Fibroblast of peridontal ligament (primary cell): ENCODE data around the gene PARM1.
A peak's percentile ranks its signal among the peaks of the same experiment; 100 is the strongest.

Experiments used
- DNase-seq: peaks from one replicate; pipeline ENCODE4 v3.0.0-alpha.2; 2010; ENCODE audit errors: extremely low read depth

The PARM1 gene, protein sequence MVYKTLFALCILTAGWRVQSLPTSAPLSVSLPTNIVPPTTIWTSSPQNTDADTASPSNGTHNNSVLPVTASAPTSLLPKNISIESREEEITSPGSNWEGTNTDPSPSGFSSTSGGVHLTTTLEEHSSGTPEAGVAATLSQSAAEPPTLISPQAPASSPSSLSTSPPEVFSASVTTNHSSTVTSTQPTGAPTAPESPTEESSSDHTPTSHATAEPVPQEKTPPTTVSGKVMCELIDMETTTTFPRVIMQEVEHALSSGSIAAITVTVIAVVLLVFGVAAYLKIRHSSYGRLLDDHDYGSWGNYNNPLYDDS

DNA sequence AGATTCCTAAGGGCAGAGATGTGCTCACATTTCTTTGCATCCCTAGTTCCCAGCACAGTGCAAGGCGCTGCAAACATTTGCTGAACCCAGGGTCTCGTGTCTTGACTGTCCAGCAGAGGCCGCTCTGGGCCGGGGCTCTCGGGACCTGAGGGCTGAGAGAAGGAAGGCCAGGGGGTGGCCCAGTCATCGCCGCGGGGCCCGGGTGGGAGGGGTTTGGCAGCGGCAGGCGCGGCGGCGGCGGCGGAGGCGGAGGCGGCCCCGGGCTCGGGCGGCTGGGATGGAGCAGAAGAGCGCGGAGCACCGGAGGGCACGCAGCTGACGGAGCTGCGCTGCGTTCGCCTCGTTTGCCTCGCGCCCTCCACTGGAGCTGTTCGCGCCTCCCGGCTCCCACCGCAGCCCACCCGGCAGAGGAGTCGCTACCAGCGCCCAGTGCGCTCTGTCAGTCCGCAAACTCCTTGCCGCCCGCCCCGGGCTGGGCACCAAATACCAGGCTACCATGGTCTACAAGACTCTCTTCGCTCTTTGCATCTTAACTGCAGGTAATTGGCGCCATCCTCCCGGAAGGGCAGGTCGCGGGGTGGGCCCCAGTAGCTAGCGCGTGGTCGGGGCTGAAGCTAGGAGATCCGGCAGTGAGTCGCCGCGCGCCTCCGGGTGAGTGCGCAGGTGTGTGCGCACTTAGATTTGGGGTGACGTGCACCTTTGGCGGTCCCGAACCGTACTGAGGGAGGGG, at the start of gene PARM1:
TSS of gene PARM1 (plus strand) at position 285 of the 730 bp plus-strand sequence. CDS start at position 497, 212 bp downstream.
- DNase-seq, result peak; percentile 59

DNA sequence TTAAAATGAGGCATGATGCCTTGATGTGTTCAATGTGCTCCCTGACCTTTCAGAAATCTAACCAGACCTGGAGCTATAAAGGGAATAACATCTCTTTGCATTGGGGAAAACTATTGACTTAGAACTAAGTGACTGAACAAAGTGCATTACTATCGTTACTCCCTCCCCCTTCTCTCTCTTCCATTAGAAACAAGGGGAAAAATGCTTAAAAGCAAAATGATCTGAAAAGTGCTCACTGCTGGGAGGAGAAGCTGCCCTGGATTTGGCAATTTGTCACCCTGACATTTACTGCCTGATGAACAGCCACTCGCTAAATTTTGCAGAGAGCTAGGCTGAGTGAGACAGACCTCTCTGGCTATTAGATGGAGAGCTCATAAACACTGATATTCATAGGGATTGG, 48.6 kb upstream of the PARM1 start:
- DNase-seq, result no peak

DNA sequence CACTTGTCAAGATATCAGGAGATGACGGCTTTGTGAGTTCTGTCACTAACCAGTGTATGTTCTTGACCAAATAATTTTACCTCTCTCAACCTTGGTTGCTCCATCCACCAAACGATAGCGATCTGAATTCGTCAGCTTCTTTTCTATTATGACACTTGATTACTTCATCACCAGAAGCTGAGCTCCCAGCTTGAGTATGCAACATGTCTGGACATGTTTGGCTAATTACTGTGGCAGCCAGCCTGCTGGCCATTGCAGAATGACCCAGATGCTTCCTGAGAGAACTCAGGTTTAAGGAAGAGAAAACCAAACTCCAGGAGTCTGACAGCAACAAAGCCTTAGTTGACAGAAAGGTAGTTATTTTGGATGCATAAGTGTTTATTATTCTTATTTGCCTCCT, 46.4 kb upstream of the PARM1 start:
- DNase-seq, result peak; percentile 64

DNA sequence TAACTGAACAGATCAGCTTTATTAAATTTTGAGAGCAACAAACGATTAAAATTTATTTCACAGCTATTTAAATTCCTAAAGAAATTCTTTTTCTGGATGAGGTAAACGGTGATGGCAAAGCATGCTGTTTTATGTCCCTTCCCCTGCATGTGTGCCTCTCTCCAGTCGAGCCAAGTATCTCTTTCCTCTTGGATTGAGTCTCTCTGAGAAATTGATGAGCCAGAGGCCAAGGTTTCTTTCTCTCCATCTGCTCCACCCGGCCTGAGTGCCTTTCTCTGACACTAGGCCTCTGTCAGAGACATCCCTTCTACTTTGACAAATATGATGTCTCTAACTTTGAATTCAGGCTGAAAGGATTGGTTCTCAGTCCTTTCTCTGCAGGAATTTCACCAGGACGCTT, 42.6 kb upstream of the PARM1 start:
- no peak for DNase-seq

DNA sequence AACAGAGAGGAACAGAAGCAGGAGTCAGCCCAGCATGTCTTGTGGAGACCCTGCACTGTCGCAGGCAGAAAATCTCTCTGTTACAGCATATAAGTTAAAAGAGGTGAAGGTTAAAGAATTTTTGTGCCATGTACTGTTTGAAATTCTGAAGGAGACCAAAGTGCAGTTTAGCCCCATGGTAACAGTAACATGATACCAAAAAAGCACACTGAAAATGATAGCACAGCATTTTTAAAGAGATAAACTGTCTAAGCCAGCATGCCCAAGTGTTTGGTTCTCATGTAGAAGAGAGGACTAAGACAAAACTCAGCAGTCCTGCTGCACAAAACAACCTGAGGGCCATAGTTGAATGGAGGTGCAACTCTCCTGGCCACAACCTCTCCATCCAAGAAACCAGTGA, 41.9 kb upstream of the PARM1 start:
- no peak for DNase-seq

DNA sequence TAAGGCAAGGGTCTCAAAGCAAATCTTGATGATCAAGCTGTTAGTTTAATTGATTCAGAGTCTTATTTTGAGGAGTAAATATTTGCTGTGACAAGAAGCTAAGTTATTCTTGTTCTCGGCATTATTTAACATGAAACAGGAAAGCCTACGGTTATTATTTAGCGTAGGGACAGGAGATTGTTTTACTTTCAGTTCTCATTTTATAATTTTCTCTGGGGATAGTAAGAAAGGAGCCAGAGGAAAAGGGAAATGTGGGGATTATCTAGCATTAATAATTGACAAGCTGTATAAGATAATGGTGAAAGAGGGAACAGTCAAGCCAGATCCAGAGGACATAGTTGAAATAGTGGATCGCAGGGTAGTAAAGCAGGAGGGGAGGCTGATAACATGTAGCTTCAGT, 39.7 kb upstream of the PARM1 start:
- no peak for DNase-seq

DNA sequence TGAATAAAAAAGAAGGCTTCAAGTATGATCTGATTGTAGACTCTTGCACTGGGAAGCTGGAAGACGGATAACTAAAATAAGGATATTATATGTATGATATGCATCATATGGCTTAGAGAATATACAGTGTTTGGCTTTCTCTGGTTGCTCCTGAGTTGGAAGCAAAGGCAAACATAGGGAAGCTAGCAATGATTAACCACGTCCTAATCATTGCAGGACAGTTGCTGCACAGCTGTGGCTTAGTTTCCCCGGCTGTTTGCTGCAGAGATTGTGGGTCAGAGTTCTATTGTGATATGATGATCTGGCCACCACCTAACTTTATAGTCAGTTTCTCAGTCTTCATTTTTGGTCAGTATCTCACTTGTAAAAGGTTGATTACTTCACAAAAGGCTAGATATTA, 36.3 kb upstream of the PARM1 start:
- no peak for DNase-seq

DNA sequence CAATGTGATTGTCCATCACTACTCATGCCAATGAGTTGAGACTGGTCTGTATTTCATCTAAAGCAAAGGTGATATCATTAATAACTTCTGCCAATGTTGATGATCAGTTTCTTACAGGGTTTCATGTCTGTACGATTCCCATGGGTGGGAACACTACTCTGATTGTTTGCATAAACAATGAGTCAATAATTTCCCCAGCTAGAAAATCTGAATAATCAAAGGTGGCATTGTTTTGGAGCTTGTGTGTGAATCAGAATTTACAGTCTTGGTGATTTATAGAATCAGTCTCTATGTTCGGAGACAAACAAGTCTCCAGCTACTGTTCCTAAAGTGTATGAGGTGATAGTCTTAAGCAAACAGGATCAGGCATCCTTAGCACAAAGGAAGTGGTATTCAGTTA, 35.5 kb upstream of the PARM1 start:
- DNase-seq, result no peak

DNA sequence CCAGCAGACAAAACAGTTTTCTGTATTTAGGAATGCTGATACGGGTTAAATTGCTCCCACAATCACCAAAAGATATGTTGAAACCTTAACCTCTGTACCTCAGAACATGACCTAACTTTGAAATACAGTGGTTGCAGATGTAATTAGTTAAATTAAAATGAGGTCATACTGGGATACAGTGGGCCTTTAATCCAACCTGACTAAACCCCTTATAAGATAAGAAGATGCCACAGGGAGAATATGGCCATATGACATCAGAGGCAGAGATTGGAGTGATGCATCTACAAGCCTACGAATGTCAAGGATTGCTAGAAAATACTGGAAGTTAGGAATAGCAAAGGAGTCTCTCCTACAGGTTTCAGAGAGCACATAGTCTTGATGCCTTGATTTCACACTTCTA, 32.1 kb upstream of the PARM1 start:
- no peak for DNase-seq

DNA sequence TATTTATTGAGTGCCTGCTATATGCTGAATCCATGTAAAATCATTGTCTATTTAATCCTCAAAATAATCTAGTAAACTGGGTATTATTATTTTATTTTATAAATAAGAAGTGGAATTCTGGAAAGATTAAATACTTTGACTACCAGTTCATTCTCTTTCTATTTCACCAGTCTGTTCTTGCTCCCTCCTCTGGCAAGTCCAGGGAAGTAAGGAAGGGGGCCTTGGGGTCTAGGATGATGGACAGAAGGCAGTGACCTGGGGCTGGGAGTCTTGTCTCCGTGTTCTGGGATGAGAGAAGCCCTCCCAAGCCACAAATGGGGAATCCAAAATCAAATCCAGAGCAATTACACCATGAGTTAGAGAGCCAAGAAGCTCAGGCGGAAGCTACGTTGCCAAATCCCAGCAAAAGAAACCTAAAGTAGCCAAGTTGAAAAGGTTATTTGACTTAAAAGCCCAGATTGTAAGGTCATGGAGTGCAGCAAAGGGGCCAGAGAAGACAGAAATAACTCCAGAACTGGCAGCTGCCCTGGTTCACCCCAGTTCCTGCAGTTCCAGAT, 28.3 kb upstream of the PARM1 start:
- no peak for DNase-seq

DNA sequence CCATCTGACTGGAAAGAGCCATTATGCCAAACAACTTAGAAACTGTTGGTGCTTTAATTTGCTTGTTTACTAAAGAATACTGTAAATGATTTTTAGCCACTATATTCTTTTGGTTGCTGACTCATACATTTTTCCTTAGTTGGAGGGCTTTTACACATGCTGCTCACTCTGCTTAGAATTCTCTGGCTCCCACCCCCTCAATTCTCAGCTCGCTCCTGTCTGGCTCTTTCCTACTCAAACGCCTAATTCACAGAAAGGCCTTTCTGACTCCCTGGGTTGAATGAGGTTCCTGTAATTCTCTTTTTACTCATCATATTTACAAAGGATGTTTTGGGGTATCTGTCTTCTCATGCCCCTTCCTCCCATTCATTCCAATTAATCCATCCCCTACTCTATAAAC, 26.1 kb upstream of the PARM1 start:
- no peak for DNase-seq

DNA sequence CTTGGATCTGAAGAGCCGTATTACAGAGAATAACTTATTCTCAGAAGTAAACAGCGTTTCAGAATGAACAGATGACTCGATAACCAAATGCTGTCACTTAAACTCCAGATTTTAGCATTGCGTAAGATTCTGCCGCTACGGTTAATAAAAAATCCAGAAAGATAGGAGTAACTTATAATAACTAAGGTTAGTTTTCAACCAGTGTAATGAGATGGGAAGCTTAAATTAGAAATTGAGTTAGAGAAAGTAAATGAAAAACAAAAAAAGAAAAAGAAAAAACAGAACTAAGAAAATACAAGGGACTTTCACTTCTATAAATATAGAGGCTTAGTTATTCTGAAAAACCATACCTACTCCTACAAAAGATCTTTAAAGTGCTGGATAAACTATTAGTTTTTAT, 13.1 kb upstream of the PARM1 start:
- no peak for DNase-seq

DNA sequence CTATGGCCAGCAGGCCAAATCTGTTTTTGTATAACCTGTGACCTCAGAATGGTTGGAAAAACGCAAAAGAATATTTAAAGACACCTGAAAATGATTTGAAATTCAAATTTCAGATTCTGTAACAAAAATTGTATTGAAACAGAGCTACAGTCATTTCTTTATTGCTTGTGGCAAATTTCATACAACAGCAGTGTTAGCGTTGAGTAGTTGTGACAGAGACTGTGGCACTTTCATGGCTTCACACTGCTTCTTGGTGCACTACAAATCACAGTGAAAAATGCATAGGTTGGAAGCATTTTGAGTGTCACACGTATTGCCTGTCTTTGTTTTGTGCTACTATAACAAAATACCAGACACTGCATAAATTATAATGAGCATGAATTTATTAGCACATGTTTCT, 12.2 kb upstream of the PARM1 start:
- no peak for DNase-seq

DNA sequence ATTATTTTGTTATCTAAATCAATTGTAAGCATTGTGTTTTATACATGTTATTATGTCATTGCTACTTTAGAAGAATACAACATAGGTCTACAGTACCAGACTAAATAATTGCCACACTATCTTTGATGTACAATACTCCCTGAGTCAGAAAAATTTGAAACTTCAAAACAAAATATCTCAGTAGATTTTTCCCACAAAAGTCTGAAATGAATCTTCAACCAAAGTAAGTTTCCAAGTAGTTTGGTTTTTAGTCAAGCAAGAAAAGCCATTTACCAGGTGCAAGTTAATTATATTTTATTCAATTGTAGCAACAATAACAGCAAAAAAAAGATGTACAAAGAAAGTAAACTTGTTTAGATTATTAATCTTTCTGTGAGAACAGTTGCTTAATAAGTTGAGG, 11.4 kb upstream of the PARM1 start:
- no peak for DNase-seq

DNA sequence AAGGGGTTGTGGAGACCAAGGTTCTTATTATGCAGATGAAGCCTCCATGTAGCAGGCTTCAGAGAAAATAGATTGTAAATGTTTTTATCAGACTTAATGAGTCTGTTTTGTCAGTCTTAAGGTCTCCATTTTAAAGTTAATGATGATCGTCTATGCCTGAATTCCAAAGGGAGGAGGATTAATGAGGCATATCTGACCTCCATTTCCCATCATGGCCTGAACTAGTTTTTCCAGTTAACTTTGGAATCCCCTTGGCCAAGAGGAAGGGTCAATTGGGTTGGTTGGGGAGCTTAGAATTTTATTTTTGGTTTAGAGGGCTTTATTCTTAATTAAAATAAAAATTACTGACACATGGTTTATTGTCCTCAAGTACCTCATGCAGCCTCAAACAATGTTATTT, 6.9 kb upstream of the PARM1 start:
- no peak for DNase-seq

DNA sequence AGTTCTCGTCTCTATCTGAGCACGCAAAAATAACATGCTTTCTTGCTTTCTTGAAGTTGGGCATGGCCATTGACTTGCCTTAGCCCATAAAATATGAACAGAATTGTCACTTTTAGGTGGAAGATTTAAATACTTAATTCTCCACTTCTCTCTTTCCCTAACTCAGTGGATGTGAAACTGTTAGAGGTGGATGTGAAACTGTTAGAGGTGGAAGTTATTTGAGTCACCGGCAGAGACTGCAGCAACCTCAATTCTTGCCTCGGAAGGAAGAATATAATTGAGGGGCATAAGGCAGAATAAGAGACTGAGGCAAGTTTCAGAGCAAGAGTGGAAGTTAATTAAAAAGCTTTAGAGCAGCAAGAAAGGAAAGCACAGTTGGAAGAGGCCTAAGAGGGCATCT, 2.8 kb upstream of the PARM1 start:
- DNase-seq, result no peak

DNA sequence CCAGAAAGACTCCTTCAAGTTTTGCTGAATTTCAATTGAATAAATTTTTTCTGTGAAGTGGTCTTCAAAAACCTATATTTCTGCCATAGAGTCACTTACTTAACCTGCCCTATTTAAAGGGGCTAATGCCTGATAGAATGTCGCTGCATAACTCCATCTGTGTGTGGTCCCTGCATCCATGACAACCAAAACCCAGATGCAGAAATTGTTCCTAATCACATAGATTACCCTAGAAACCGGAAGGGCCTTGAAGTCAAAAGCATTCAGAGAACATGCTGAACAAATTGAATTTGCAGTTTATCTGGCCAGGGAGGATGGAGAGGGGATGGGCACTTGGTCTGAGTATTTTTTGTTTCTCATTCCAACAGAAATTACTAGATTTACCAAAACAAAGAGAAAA, 1.5 kb upstream of the PARM1 start:
- DNase-seq, result no peak

DNA sequence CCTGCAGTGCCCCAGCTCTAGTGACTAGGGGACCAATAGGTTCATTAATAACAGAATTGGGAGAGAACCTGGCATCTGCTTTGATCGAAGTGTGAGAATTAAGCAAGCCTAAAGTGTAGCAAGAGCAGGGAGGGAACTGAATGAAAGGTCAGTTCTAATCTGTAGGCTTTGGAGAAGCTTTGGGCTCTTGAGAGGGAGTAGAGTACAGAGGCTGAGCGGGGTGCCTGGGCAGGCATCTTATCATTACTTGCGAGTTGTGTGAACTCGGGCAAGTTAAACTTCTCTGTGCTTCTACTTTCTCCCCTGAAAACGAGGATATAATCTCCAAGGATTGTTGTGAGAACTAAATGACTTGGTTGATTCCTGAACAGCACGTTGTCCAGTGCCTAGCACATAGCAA, 906 bp upstream of the PARM1 start:
- no peak for DNase-seq

DNA sequence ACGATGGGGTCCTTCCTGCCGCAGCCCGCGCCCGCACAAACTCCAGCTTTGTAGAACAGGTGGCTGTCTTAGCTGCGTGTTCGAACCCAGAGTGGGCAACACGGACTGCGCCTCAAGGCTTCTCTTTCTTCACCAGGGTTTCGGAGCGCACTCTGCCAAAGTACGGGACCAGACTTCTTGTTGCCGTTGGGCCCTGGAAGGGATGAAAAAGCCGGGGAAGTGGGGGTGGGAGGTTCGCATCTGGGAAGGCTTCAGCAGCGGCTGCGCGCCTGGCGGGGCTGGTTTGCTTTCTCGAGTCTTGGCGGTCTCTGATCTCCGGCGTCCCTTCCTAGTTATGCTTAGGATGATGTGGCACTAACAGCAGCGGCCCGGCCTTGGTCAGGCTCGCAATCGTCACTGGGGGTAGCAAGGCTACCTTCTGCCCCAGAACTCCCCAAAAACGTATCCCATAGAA, 673 bp downstream of the PARM1 start:
- DNase-seq, result peak; percentile 2

DNA sequence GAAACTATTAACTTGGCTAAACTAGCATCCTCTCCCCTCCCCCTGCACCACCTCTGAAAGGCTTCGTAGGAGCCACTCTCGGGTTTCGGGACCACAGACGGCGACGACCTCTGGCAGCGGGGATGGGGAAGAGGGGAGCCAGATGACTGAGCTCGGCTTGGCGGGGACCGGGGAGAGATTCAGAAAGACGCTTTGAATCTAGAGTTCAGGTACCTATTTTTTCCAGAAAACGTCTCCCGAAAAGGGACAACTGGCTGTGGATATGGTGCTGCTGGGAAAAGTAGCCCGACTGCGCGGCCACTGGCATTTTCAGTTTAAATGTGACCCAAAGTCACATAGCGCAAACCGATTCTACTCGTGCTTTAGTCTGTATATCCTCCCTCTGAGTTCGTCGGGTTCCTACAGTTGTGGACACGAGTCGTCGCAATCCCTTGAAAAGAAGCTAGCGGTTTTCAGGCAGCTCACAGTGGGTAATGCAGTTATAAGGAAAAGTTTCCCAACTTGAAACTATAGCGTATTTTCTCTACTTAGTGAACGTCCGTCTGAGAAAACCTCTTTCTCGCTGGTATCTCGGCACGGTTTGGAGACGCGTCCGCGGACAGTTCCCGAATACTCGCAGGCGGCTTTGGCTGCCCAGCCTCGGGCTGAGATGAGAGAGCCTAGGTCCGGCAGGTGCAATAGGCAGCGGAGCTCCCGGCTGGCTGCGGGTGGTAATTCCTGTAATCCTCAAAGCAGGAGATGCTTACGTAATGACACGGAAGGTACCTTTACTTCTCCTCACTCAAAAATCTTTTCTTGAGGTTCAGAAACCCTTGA, 1.3 kb downstream of the PARM1 start:
- peak; percentile 31 for DNase-seq

DNA sequence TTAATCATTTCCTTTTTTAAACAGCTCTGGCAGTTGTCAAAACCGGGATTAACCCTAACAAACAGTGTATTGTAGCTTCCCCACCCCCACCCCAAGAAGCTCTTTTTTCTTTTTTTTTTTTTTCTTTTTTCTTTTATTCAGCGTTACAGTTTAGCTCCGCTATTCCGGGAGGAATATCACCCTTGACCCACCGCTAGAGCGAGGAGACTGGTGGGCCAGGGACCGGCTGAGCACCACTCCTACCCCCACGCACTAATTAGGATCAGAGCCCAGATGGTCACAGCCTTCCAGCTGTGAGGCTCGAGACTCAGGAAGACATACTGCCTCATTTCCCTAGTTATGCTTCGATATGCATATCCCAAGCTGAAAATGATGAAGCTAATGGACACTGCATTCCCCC, 2.0 kb downstream of the PARM1 start:
- DNase-seq, result no peak

DNA sequence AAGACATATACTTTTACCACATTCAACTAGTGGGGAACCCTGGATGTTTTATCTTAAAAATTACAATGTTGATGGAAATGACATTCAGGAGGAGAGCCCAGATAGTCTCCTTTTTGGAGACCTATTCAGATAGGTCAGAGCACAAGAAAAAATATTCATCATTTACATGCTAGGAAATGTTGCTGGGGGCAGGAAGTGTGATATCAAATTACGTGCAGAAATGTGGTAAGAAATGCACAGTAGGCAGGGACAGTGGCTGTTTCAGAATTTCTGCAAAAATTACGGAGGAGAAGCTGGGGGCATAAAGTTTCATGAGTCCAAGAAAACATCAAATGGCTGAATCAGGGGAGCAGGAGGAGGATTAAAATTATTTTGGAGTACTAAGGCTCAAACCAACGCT, 8.2 kb downstream of the PARM1 start:
- no peak for DNase-seq
